IMR-90 (cell line): ENCODE data around the gene PIK3R5. TPM values are rescaled to one million over a fixed set of nuclear protein-coding genes. Genes with fewer than 3 reads are reported as not detected.

Experiments
- ATAC-seq: fragments of 200-7000 bp; cut with Tn5 transposase; 2 replicates; pipeline ENCODE4 v1.9.1; 2020; ENCODE audit warnings: low read depth, mild to moderate bottlenecking, moderate library complexity
- BruUV-seq: library from RNA; stranded (reverse); fragments of 400-500 nt; replicated peaks from 2 replicates; lab custom pipeline; 2021; lab: Mats Ljungman, UMichigan
- CTCF ChIA-PET: fragments of 300-600 bp; formaldehyde crosslinking; extraction: SDS; loops from one replicate; lab custom pipeline; 2021; ENCODE audit warnings: antibody characterized with exemption; lab: Yijun Ruan, JAX
- POLR2A ChIA-PET: fragments of 300-600 bp; sonication (Branson Sonifier 250); formaldehyde crosslinking; loops from one replicate; lab custom pipeline; 2022; ENCODE audit warnings: antibody characterized with exemption; ENCODE audit not compliant: unreplicated experiment; lab: Charles Lee
- DNase-seq: peaks from one replicate; pipeline ENCODE4 v3.0.0; 2013
- H2AFZ ChIP-seq: replicated peaks from 2 replicates; pipeline ENCODE3; 2013; ENCODE audit warnings: low read length, mild to moderate bottlenecking; ENCODE audit not compliant: poor library complexity
- H2AK5ac ChIP-seq: 2 replicates; pipeline ENCODE4 v1.6.1; 2013; ENCODE audit warnings: low read depth, low read length, inconsistent platforms
- H2AK9ac ChIP-seq: replicated peaks from 2 replicates; pipeline ENCODE3; 2013; ENCODE audit warnings: mild to moderate bottlenecking, low read depth, low read length, moderate library complexity; ENCODE audit not compliant: poor library complexity
- H2BK120ac ChIP-seq: 2 replicates; pipeline ENCODE4 v1.6.1; 2013; ENCODE audit warnings: low read depth, low read length, inconsistent platforms
- H2BK15ac ChIP-seq: 3 replicates; pipeline ENCODE4 v1.6.1; 2013; ENCODE audit warnings: low read depth, low read length, inconsistent platforms
- H2BK20ac ChIP-seq: 2 replicates; pipeline ENCODE4 v1.6.1; 2013; ENCODE audit warnings: low read depth, mild to moderate bottlenecking, inconsistent platforms, low read length, moderate library complexity
- H2BK5ac ChIP-seq: 2 replicates; pipeline ENCODE4 v1.6.1; 2013; ENCODE audit warnings: mild to moderate bottlenecking, low read depth, low read length, inconsistent platforms; ENCODE audit not compliant: poor library complexity, severe bottlenecking
- H3K14ac ChIP-seq: replicated peaks from 2 replicates; pipeline ENCODE4 v1.6.1; 2013; ENCODE audit warnings: low read depth, low read length, inconsistent platforms
- H3K18ac ChIP-seq: 2 replicates; pipeline ENCODE4 v1.6.1; 2013; ENCODE audit warnings: low read depth, low read length, control low read depth
- H3K23ac ChIP-seq: 2 replicates; pipeline ENCODE4 v1.6.1; 2013; ENCODE audit warnings: low read depth, low read length, inconsistent platforms
- H3K27ac ChIP-seq: 2 replicates; pipeline ENCODE4 v1.5.1; 2013; ENCODE audit warnings: mild to moderate bottlenecking, control low read depth, low read length; ENCODE audit not compliant: insufficient read depth
- H3K27me3 ChIP-seq: 2 replicates; pipeline ENCODE4 v1.6.1; 2013; ENCODE audit warnings: low read length; ENCODE audit not compliant: control insufficient read depth, insufficient read depth
- H3K36me3 ChIP-seq: 2 replicates; pipeline ENCODE4 v1.6.1; 2013; ENCODE audit warnings: low read length, mixed read lengths; ENCODE audit not compliant: control insufficient read depth, insufficient read depth
- H3K4ac ChIP-seq: 2 replicates; pipeline ENCODE4 v1.6.1; 2013; ENCODE audit warnings: low read depth, low read length, inconsistent platforms
- H3K4me1 ChIP-seq: 2 replicates; pipeline ENCODE4 v1.6.1; 2013; ENCODE audit warnings: low read length, mixed read lengths; ENCODE audit not compliant: control insufficient read depth, insufficient read depth
- H3K4me2 ChIP-seq: 2 replicates; pipeline ENCODE4 v1.6.1; 2013; ENCODE audit warnings: low read depth, mild to moderate bottlenecking, control low read depth, low read length, moderate library complexity
- H3K4me3 ChIP-seq: 2 replicates; pipeline ENCODE4 v1.5.1; 2013; ENCODE audit warnings: low read depth, mild to moderate bottlenecking, control low read depth, low read length, moderate library complexity; ENCODE audit not compliant: insufficient read depth
- H3K56ac ChIP-seq: 2 replicates; pipeline ENCODE4 v1.6.1; 2013; ENCODE audit warnings: low read length, inconsistent platforms; ENCODE audit not compliant: insufficient read depth; ENCODE audit errors: extremely low read depth
- H3K79me1 ChIP-seq, 2 experiments: 2 replicates each; pipeline ENCODE4 v1.6.1; 2013; ENCODE audit warnings: low read length in 2 of 2, inconsistent platforms in 1 of 2, low read depth in 1 of 2
- H3K9ac ChIP-seq: 2 replicates; pipeline ENCODE4 v1.6.1; 2013; ENCODE audit warnings: low read depth, low read length, control low read depth
- H3K9me1 ChIP-seq: 2 replicates; pipeline ENCODE4 v1.6.1; 2013; ENCODE audit warnings: low read length, inconsistent platforms; ENCODE audit not compliant: insufficient read depth
- H3K9me3 ChIP-seq: 2 replicates; pipeline ENCODE4 v1.6.1; 2013; ENCODE audit warnings: low read length; ENCODE audit not compliant: control insufficient read depth, insufficient read depth
- H4K20me1 ChIP-seq: 2 replicates; pipeline ENCODE4 v1.6.1; 2013; ENCODE audit warnings: low read length, inconsistent platforms; ENCODE audit not compliant: insufficient read depth
- H4K5ac ChIP-seq: 2 replicates; pipeline ENCODE4 v1.6.1; 2013; ENCODE audit warnings: mild to moderate bottlenecking, low read depth, low read length, control low read depth
- H4K8ac ChIP-seq, 2 experiments: 2 replicates each; pipeline ENCODE4 v1.6.1; 2013; ENCODE audit warnings: low read depth in 2 of 2, low read length in 2 of 2, control low read depth in 1 of 2, inconsistent platforms in 1 of 2
- H4K91ac ChIP-seq: 2 replicates; pipeline ENCODE4 v1.6.1; 2013; ENCODE audit warnings: low read depth, low read length, inconsistent platforms; ENCODE audit not compliant: insufficient read depth
- BHLHE40 ChIP-seq: fragments of 150-350 bp; IDR thresholded peaks from 2 replicates; pipeline ENCODE4 v1.6.1; 2016; ENCODE audit warnings: mild to moderate bottlenecking, low read depth, low read length
- CEBPB ChIP-seq: IDR thresholded peaks from 2 replicates; pipeline ENCODE4 v1.6.1; 2012; ENCODE audit warnings: low read depth, low read length, improper control_type of control experiment
- CHD1 ChIP-seq: IDR thresholded peaks from 2 replicates; pipeline ENCODE4 v1.6.1; 2012; ENCODE audit warnings: low read depth, low read length, improper control_type of control experiment
- CTCF ChIP-seq: conservative IDR thresholded peaks from 2 replicates; pipeline ENCODE4 v1.5.1; 2012; ENCODE audit warnings: mild to moderate bottlenecking, low read depth, low read length, improper control_type of control experiment
- ELK1 ChIP-seq: fragments of 150-350 bp; IDR thresholded peaks from 2 replicates; pipeline ENCODE4 v1.6.1; 2016; ENCODE audit warnings: low read depth, mild to moderate bottlenecking, low read length, moderate library complexity, borderline replicate concordance
- FOS ChIP-seq: fragments of 150-350 bp; IDR thresholded peaks from 2 replicates; pipeline ENCODE4 v1.6.1; 2016; ENCODE audit warnings: low read depth, low read length
- MAFK ChIP-seq: IDR thresholded peaks from 2 replicates; pipeline ENCODE4 v1.6.1; 2012; ENCODE audit warnings: low read depth, low read length, improper control_type of control experiment
- MAZ ChIP-seq: IDR thresholded peaks from 2 replicates; pipeline ENCODE4 v1.6.1; 2012; ENCODE audit warnings: low read depth, mild to moderate bottlenecking, low read length, improper control_type of control experiment, moderate library complexity, borderline replicate concordance
- MXI1 ChIP-seq: IDR thresholded peaks from 2 replicates; pipeline ENCODE4 v1.6.1; 2012; ENCODE audit warnings: low read depth, mild to moderate bottlenecking, low read length, moderate library complexity, borderline replicate concordance
- NFE2L2 ChIP-seq: fragments of 150-350 bp; IDR thresholded peaks from 2 replicates; pipeline ENCODE4 v1.6.1; 2016; ENCODE audit warnings: low read depth, mild to moderate bottlenecking, low read length
- POLR2A ChIP-seq: IDR thresholded peaks from 2 replicates; pipeline ENCODE4 v1.6.1; 2012; ENCODE audit warnings: mild to moderate bottlenecking, low read depth, low read length
- RAD21 ChIP-seq: IDR thresholded peaks from 2 replicates; pipeline ENCODE4 v1.6.1; 2012; ENCODE audit warnings: low read length, improper control_type of control experiment
- RCOR1 ChIP-seq: IDR thresholded peaks from 2 replicates; pipeline ENCODE4 v1.6.1; 2012; ENCODE audit warnings: mild to moderate bottlenecking, low read length, improper control_type of control experiment; ENCODE audit not compliant: insufficient replicate concordance
- RFX5 ChIP-seq: IDR thresholded peaks from 2 replicates; pipeline ENCODE4 v1.8.0; 2012; ENCODE audit warnings: low read depth, mild to moderate bottlenecking, low read length, moderate library complexity
- SMC3 ChIP-seq: fragments of 150-350 bp; IDR thresholded peaks from 2 replicates; pipeline ENCODE4 v1.6.1; 2016; ENCODE audit warnings: low read depth, mild to moderate bottlenecking, antibody characterized with exemption, low read length, moderate library complexity
- USF2 ChIP-seq: fragments of 150-350 bp; IDR thresholded peaks from 2 replicates; pipeline ENCODE4 v1.6.1; 2017; ENCODE audit warnings: mild to moderate bottlenecking, antibody characterized with exemption, low read length, low read depth
- WGBS, 2 experiments: methylation state at CpG; one replicate each; pipeline versions ENCODE4 v1.1.5 to v1.1.7; 2013; ENCODE audit warnings: missing lambda C conversion rate in 2 of 2; ENCODE audit not compliant: insufficient read length in 1 of 2; ENCODE audit errors: extremely low coverage in 2 of 2; 5-methylcytosine and 5-hydroxymethylcytosine counted together
- dilution Hi-C: fragments of 300-500 bp; cut with HindIII; formaldehyde crosslinking; loops from one replicate; pipeline ENCODE4 v1.14.3; 2018; ENCODE audit warnings: low sequenced_read_pairs; ENCODE audit not compliant: unreplicated experiment
- in situ Hi-C: fragments of 300-500 bp; cut with MboI; formaldehyde crosslinking; loops from 3 replicates; pipeline ENCODE4 v1.14.3; 2019; ENCODE audit warnings: low sequenced_read_pairs, inconsistent platforms, mixed read lengths
- intact Hi-C: fragments of 100-400 bp; cut with micrococcal nuclease; formaldehyde crosslinking; loops from 2 replicates; pipeline ENCODE4 v1.10.0; 2022
- polyA plus RNA-seq, 3 experiments: library from polyadenylated mRNA; depleted of rRNA; stranded (reverse); fragments of >200 nt; gene quantifications; 2 replicates each; pipeline ENCODE4 v1.2.3, GENCODE V29; 2012; ENCODE audit warnings: low replicate concordance in 1 of 3
- total RNA-seq: library from RNA; depleted of rRNA; stranded (reverse); fragments of >200 nt; gene quantifications from 2 replicates; pipeline ENCODE4 v1.2.3, GENCODE V29; 2012

PIK3R5 gene
- total and polyA plus RNA-seq, 2 of the 4 experiments (the other 2 are of a cell fraction), result not detected

GRCh38 chr17:8843344-8843743, 122.2 kb downstream of the PIK3R5 start:
- Histone ChIP-seq H2BK20ac (no peak overlapping the region), H4K8ac (no peak overlapping the region), H3K56ac (no peak overlapping the region), H3K9me3 (no peaks in the 10 kb centered on the region), H3K4me1 (no peaks in the 10 kb centered on the region), H2BK15ac (no peak overlapping the region), H4K5ac (no peak overlapping the region), H2AK5ac (no peak overlapping the region), H2AK9ac (no peak overlapping the region), H3K23ac (no peak overlapping the region), H3K9me1 (no peaks in the 10 kb centered on the region), H3K36me3 (no peaks in the 10 kb centered on the region), H2BK120ac (no peak overlapping the region), H3K27me3 (no peaks in the 10 kb centered on the region), H3K27ac (no peak overlapping the region), H3K4ac (no peak overlapping the region), H3K18ac (no peak overlapping the region), H3K79me1 (no peaks in the 10 kb centered on the region), H3K4me3 (no peak overlapping the region), H3K4me2 (no peak overlapping the region), H4K91ac (no peak overlapping the region), H3K9ac (no peak overlapping the region), H4K20me1 (no peaks in the 10 kb centered on the region), H3K14ac (no peak overlapping the region), H2BK5ac (no peak overlapping the region), H2AFZ (no peak overlapping the region)
- no CpG with 5 or more reads among the region's 2 CpGs for WGBS, 2 experiments
- ChIA-PET POLR2A (no interaction called here), CTCF (no interaction called here)
- no peak for TF ChIP-seq RAD21
- no peak for TF ChIP-seq BHLHE40
- no peak for TF ChIP-seq MAZ
- TF ChIP-seq RFX5, result no peak
- no peak for TF ChIP-seq ELK1
- no peak for TF ChIP-seq MAFK
- no peak for TF ChIP-seq FOS
- no peak for TF ChIP-seq RCOR1
- TF ChIP-seq CEBPB, result no peak
- no peak for TF ChIP-seq CTCF
- TF ChIP-seq NFE2L2, result no peak
- TF ChIP-seq MXI1, result no peak
- no peak for TF ChIP-seq USF2
- no peak for TF ChIP-seq POLR2A
- TF ChIP-seq CHD1, result no peak
- TF ChIP-seq SMC3, result no peak
- DNase-seq (no peak), ATAC-seq (no peak)
- dilution Hi-C loops (no loop called here), in situ Hi-C loops (no loop called here), intact Hi-C loops (no loop called here)
- no TSS peak for BruUV-seq
